SK-N-SH treated with all-trans-retinoic acid at 6 μM for 48 hours (cell line): ENCODE data around the gene SARS1.

Experiments used
- ARNTL ChIP-seq: fragments of 450-650 bp; formaldehyde crosslinking; IDR thresholded peaks from 2 replicates; pipeline ENCODE4 v1.5.0; 2020; ENCODE audit warnings: low read depth, mild to moderate bottlenecking, moderate library complexity, borderline replicate concordance
- BACH2 ChIP-seq: fragments of 250-450 bp; sonication (Bioruptor Pico); IDR thresholded peaks from 2 replicates; pipeline ENCODE4 v1.9.0; 2021; ENCODE audit warnings: mild to moderate bottlenecking, borderline replicate concordance
- CREB5 ChIP-seq: fragments of 250-450 bp; sonication (Bioruptor Pico); IDR thresholded peaks from 2 replicates; pipeline ENCODE4 v1.5.1; 2020; ENCODE audit warnings: low read depth, mild to moderate bottlenecking, moderate library complexity
- ESRRG ChIP-seq: fragments of 250-450 bp; sonication (Bioruptor Pico); IDR thresholded peaks from 2 replicates; pipeline ENCODE4 v1.6.1; 2021; ENCODE audit warnings: mild to moderate bottlenecking
- RARB ChIP-seq: fragments of 250-450 bp; sonication (Bioruptor Pico); IDR thresholded peaks from 2 replicates; pipeline ENCODE4 v1.8.0; 2021; ENCODE audit warnings: mild to moderate bottlenecking, moderate library complexity
- TCF4 ChIP-seq: fragments of 250-450 bp; sonication (Bioruptor Pico); IDR thresholded peaks from 2 replicates; pipeline ENCODE4 v1.8.0; 2021; ENCODE audit warnings: mild to moderate bottlenecking, moderate library complexity, borderline replicate concordance
- TOX ChIP-seq: fragments of 250-450 bp; sonication (Bioruptor Pico); IDR thresholded peaks from 2 replicates; pipeline ENCODE4 v1.8.0; 2021; ENCODE audit warnings: mild to moderate bottlenecking, moderate library complexity, borderline replicate concordance
- ZC3H10 ChIP-seq: fragments of 250-450 bp; sonication (Bioruptor Pico); IDR thresholded peaks from 2 replicates; pipeline ENCODE4 v1.5.1; 2021; ENCODE audit warnings: mild to moderate bottlenecking, moderate library complexity

DNA sequence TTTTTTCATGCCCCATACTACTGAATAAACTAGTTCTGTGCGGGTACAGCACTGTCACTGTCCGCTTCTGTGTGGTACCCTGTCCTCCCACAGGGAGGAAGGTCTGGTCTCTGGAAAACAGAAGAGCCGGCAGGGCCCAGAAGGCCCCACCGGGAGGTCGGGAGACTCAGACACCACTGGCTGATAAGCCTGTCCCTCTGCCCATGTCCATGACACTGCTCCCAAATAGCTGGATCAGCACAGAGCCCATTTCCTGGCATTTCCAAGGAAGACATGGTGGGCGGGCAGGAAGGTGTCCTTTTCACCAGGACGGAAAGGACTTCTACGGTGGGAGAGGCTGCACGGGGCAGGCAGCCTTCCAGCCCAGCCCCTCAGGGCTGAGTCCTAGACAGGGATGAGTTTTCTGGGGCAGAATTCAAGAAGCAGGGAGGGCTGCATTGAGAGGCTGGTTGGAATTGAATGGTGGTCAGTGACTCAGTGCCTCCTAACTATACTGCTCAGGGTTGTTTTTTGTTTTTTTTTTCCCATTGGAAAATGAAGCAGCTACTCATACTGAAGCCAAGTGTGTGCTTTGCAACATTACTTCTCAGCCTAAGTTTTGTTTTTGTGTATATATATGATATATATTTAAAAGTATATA, 62.1 kb downstream of the SARS1 start:
- TF ChIP-seq ZC3H10 (no peak), CREB5 (CRISPR knock-in tag) (no peak), TCF4 (CRISPR knock-in tag) (no peak), RARB (CRISPR knock-in tag) (no peak), ESRRG (CRISPR knock-in tag) (no peak), TOX (CRISPR knock-in tag) (no peak), ARNTL (no peak), BACH2 (CRISPR knock-in tag) (no peak)
